ENCODE results near the gene IL1R2.

DNA sequence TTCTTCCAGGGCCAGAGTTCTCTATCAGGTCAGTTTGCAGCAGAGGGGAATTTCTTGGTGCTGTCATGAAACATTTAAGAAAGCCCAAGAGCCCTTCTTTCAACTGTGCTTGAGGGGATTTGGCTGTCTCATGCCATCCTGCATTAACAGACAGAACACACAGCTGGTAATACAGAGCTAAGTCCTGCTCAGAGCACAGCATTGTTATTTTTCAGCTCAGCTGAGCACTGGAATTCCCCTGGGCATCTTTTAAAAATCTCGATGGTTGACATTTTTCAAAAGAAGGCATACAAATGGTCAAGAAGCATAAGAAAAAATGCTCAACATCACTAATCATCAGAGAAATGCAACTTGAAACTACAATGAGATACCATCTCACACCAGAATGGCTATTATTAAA lies 14.9 kb upstream of the IL1R2 start:
- TF ChIP-seq, protein P1, sequence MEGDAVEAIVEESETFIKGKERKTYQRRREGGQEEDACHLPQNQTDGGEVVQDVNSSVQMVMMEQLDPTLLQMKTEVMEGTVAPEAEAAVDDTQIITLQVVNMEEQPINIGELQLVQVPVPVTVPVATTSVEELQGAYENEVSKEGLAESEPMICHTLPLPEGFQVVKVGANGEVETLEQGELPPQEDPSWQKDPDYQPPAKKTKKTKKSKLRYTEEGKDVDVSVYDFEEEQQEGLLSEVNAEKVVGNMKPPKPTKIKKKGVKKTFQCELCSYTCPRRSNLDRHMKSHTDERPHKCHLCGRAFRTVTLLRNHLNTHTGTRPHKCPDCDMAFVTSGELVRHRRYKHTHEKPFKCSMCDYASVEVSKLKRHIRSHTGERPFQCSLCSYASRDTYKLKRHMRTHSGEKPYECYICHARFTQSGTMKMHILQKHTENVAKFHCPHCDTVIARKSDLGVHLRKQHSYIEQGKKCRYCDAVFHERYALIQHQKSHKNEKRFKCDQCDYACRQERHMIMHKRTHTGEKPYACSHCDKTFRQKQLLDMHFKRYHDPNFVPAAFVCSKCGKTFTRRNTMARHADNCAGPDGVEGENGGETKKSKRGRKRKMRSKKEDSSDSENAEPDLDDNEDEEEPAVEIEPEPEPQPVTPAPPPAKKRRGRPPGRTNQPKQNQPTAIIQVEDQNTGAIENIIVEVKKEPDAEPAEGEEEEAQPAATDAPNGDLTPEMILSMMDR (IDR thresholded peaks at IDR 0.05; ENCODE audit: low read depth, low read length), result no peak
- TF ChIP-seq EZH2phosphoT487 (IDR thresholded peaks at IDR 0.05; ENCODE audit: low read depth), result no peak
